Activated B cell treated with CpG ODN at 0.5 μM for 24 hours (primary cell): ENCODE measurements around the gene LCN1. TPM values are rescaled to one million over a fixed set of nuclear protein-coding genes. Genes with fewer than 3 reads are reported as not detected.

ENCODE experiments used
- ATAC-seq: fragments of 200-7000 bp; cut with Tn5 transposase; one replicate; pipeline ENCODE4 v1.10.0; 2021; ENCODE audit warnings: low read depth, mild to moderate bottlenecking, moderate library complexity
- CTCF ChIA-PET: fragments of 350-600 bp; sonication (Branson Sonifier 250); formaldehyde crosslinking; loops from one replicate; lab custom pipeline; 2021; ENCODE audit warnings: antibody characterized with exemption; lab: Charles Lee
- POLR2A ChIA-PET: fragments of 350-600 bp; sonication (Branson Sonifier 250); formaldehyde crosslinking; loops from one replicate; lab custom pipeline; 2021; ENCODE audit warnings: antibody characterized with exemption; lab: Charles Lee
- DNase-seq: peaks from one replicate; pipeline ENCODE4 v3.0.0; 2022
- H3K27ac Mint-ChIP-seq: one replicate; pipeline ENCODE4 v1.8.0; 2020; ENCODE audit warnings: mixed read lengths
- H3K27me3 Mint-ChIP-seq: one replicate; pipeline ENCODE4 v1.8.0; 2021; ENCODE audit warnings: mixed read lengths
- H3K36me3 Mint-ChIP-seq: one replicate; pipeline ENCODE4 v1.8.0; 2021; ENCODE audit warnings: low read depth, mixed read lengths
- H3K4me1 Mint-ChIP-seq: one replicate; pipeline ENCODE4 v1.8.0; 2021; ENCODE audit warnings: mixed read lengths
- H3K4me3 Mint-ChIP-seq: one replicate; pipeline ENCODE4 v1.8.0; 2020; ENCODE audit warnings: mild to moderate bottlenecking, mixed read lengths
- H3K9me3 Mint-ChIP-seq: one replicate; pipeline ENCODE4 v1.8.0; 2020; ENCODE audit warnings: mixed read lengths
- CTCF ChIP-seq: fragments of 200-600 bp; IDR thresholded peaks from one replicate; pipeline ENCODE4 v1.8.0; 2022; ENCODE audit warnings: antibody characterized with exemption, mild to moderate bottlenecking
- intact Hi-C: fragments of 100-400 bp; cut with micrococcal nuclease; formaldehyde crosslinking; loops from one replicate; pipeline ENCODE4 v1.15.1; 2024
- total RNA-seq: library from RNA; stranded (reverse); gene quantifications from 2 replicates; pipeline ENCODE4 v1.2.3, GENCODE V29; 2022

LCN1 gene
- total RNA-seq, 1 donor from 2014 or later: not detected

GRCh38 chr9:135554718-135555117 lies 33.5 kb downstream of the LCN1 start:
- no peak overlapping the region for H3K4me3 Mint-ChIP-seq
- ChIA-PET POLR2A (no interaction called here), CTCF (no interaction called here)
- H3K27me3 Mint-ChIP-seq: peaks cover 5% of the 10 kb centered on the region
- no peaks in the 10 kb centered on the region for H3K9me3 Mint-ChIP-seq
- DNase-seq (no peak), ATAC-seq (no peak)
- no peak for TF ChIP-seq CTCF
- H3K27ac Mint-ChIP-seq: no peak overlapping the region
- H3K4me1 Mint-ChIP-seq: no peaks in the 10 kb centered on the region
- no peaks in the 10 kb centered on the region for H3K36me3 Mint-ChIP-seq
- intact Hi-C loops: no loop called here

GRCh38 chr9:135555203-135555602 lies 34.0 kb downstream of the LCN1 start:
- Mint-ChIP-seq H3K4me1 (no peaks in the 10 kb centered on the region), H3K9me3 (no peaks in the 10 kb centered on the region), H3K27me3 (peaks cover 7% of the 10 kb centered on the region), H3K27ac (no peak overlapping the region), H3K36me3 (no peaks in the 10 kb centered on the region), H3K4me3 (no peak overlapping the region)
- no peak for DNase-seq
- POLR2A ChIA-PET: no interaction called here
- intact Hi-C loops: no loop called here
- CTCF ChIA-PET: no interaction called here
- ATAC-seq: no peak
- TF ChIP-seq CTCF: no peak

DNA sequence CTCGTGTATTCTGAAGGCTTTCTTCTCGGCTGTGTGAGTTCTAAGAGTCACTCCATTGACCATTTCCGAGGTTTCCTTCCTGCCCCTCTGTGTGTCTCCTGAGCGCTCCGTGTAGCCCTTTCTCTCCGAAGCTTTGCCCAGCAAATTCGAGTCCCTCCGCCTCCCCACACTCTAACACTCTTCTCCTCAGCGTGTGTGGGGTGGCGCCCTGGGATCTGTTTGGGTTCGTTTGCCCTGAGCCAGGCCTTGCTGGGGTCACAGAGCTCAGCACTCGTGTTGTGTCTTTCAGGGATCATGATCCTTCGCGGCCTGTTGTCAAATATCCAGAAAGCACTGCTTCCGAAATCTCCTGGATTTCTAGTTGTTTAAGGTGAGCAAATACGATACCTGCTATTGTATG lies 34.7 kb downstream of the LCN1 start:
- H3K4me1 Mint-ChIP-seq: no peaks in the 10 kb centered on the region
- DNase-seq (no peak), ATAC-seq (no peak)
- H3K36me3 Mint-ChIP-seq: no peaks in the 10 kb centered on the region
- H3K27ac Mint-ChIP-seq: no peak overlapping the region
- H3K4me3 Mint-ChIP-seq: no peak overlapping the region
- no peak for TF ChIP-seq CTCF
- CTCF ChIA-PET: no interaction called here
- intact Hi-C loops: no loop called here
- POLR2A ChIA-PET: no interaction called here
- H3K27me3 Mint-ChIP-seq: peaks cover 7% of the 10 kb centered on the region
- H3K9me3 Mint-ChIP-seq: no peaks in the 10 kb centered on the region

DNA sequence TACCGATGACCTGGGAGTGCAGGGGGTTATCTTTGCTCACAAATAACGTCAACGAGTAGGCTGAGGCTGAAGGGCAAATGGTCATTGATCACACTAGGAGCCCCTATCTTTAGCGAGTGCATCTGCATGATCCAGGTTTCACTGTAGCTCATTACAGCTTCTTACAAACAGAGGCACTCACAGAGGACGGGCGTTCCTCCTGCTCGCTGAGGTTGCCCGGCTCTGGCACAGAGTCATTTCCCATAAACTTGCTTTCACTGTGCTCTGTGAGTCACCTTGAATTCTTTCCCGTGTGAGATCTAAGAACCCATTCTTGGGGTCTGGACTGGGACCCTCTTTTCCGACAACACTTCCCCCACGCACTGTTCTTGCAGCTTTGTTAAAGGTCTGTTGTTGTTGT lies 38.4 kb downstream of the LCN1 start:
- Mint-ChIP-seq H3K27ac (no peak overlapping the region), H3K36me3 (no peaks in the 10 kb centered on the region), H3K4me3 (no peak overlapping the region), H3K4me1 (no peaks in the 10 kb centered on the region), H3K27me3 (peaks cover 14% of the 10 kb centered on the region), H3K9me3 (no peaks in the 10 kb centered on the region)
- TF ChIP-seq CTCF: no peak
- ATAC-seq (no peak), DNase-seq (no peak)
- intact Hi-C loops: no loop called here
- POLR2A ChIA-PET: no interaction called here
- CTCF ChIA-PET: no interaction called here

DNA sequence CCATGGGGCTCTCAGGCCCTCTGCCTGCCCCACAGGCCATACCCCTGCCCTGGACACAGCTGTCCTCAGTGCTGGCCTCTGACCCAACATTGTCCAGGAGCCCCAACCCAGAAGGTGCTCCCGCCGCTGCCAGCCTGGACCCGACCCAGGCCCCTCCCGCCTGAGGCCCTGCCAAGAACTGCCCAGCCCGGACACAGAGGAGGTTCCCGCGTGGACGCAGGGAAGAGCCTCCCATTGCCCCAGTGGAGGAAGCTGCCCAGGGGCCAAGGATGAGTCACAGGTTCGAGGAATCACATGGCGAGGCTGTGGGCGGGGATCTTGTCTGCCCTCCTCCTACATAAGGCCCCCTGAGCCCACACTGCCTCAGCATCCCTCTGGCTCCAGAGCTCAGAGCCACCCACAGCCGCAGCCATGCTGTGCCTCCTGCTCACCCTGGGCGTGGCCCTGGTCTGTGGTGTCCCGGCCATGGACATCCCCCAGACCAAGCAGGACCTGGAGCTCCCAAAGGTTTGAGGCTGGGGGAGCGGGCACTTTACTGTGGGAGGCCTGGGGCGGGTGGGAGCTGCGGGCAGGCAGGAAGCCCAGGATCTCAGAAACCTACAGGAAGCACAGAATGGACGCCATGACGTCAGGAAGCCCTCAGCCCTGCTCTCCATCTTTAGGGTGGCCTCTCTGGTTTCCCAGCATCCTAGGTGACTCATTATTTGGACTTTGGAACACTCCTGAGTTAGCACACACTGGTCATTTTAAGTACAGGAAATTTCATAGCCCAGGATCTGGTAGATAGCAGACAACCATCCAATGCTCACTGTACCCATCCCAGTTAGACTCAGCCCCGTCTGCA lies 40.4 kb downstream of the LCN1 start, which contains the start of gene PAEP:
TSS of gene PAEP (plus strand) at position 366 of the 844 bp plus-strand sequence.
- intact Hi-C loops: no loop called here
- DNase-seq: no peak
- H3K4me1 Mint-ChIP-seq: no peaks in the 10 kb centered on the region

More for the DNA sequence above, 40.4 kb downstream of the LCN1 start, which contains the start of gene PAEP:
- ATAC-seq: no peak
- ChIA-PET POLR2A (no interaction called here), CTCF (no interaction called here)
- no peaks in the 10 kb centered on the region for H3K9me3 Mint-ChIP-seq
- peaks cover 19% of the 10 kb centered on the region for H3K27me3 Mint-ChIP-seq
- H3K27ac Mint-ChIP-seq: no peak within 1 kb of the TSS
- no peak within 1 kb of the TSS for H3K4me3 Mint-ChIP-seq
- TF ChIP-seq CTCF: no peak
- H3K36me3 Mint-ChIP-seq: no peaks in the 10 kb centered on the region
